GM18861 (cell line): ENCODE data around the gene WDR7.

Source experiments
- ATAC-seq: cut with Tn5 transposase; IDR thresholded peaks from one replicate; pipeline ENCODE4 v1.9.1; 2021; ENCODE audit not compliant: unreplicated experiment

Gene WDR7

DNA sequence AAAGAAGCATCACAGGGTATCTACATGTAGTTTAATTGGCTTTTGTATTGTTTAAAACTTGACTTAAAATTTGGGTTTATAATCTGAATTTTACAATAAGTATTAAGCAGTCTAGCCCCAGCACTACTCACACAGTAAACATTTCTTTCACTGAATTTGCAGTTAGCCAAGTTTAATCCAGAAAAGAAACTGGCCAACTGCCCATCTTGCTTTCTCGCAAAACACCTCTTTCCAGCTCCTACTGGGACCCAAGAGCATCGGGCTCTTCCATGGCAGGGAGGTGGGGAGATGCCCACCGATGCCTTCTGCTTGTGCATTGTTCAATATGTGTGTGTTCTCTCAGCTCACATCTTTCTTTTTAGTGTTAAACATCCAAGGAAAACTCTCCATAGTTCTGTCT, 283.0 kb downstream of the WDR7 start:
- no peak for ATAC-seq

DNA sequence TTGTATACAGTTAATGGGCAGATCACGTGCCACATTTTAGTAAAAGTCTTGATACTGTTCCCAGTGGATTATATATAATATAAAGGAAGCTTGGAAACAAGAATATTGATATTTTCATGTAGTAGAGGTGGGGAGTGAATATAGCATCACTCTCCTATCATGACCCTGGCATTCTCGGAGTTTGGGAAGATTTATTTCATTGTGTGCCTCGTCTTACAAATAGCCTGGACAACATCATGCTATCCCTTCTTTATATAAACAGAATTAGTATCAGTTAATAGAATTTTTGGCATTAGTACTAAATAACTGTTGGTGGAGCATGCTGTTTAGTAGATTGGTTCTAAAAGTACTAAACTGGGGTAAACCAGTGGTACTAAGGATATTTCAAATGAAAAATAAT, 283.7 kb downstream of the WDR7 start:
- ATAC-seq = no peak

DNA sequence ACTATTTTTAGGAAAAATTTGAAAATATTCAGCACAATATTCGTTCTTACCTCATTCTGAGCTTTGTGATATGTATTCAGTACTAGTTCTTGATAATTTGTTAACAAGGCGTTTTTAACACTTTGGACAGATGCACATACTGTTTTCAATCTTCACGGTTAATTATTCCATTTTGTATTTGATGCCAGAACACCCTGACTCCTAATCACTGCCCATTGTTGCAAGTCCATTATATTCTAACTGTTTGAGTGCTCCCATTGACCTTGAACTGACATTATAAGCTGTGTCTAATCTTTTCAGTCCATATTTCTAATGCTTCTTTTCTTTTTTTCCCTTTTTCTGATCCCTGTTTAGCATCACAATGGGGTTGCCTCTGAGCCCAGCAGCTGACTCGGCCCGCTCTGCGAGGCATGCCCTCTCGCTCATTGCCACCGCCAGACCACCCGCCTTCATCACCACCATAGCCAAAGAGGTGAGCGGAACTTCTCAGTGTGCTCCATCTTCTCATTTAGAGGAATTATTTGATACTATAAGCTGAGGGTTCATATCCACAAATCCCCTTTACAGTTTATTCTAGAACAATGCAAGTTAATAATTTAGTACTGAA, 284.4 kb downstream of the WDR7 start:
- ATAC-seq = no peak

DNA sequence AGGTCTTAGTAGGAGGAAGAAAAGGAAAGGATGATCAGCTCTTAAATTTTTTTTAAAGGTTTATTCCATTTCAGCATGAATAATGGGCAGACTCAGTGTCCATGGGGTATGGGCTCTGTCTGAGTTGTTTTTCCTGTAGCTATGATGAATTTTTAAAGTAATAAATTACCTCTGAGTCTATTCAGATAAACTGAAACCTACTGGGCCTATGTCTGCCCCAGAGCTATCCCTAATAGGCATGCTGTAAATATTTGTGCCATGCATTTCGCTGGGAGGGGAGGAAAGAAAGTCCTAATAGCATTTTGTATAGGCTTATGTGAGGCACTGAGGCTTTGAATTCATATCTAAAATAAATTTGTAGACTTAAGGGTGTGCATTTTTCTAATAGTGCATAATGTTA, 285.3 kb downstream of the WDR7 start:
- ATAC-seq = no peak

DNA sequence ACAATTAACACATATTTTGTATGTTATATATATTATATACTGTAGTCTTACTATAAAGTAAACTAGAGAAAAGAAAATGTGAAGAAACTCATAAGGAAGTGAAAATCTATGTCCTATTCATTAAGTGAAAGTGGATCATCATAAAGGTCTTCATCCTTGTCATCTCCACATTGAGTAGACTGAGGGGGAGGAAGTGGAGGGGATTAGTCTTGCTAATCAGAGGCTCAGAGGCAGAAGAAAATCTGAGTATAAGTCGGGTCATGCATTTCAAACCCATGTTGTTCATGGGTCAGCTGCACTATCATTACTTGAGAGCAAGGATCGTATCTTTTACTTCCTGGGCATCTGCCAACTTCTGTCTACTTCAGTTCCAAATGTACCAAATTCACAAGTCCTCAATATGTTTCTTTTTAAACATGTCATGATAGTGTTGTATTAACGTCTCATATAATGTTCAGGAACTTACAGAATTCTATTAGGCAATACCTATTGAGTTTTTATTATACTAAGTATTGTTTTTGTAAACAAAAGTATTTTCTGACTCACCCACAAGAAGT, 286.8 kb downstream of the WDR7 start:
- no peak for ATAC-seq

DNA sequence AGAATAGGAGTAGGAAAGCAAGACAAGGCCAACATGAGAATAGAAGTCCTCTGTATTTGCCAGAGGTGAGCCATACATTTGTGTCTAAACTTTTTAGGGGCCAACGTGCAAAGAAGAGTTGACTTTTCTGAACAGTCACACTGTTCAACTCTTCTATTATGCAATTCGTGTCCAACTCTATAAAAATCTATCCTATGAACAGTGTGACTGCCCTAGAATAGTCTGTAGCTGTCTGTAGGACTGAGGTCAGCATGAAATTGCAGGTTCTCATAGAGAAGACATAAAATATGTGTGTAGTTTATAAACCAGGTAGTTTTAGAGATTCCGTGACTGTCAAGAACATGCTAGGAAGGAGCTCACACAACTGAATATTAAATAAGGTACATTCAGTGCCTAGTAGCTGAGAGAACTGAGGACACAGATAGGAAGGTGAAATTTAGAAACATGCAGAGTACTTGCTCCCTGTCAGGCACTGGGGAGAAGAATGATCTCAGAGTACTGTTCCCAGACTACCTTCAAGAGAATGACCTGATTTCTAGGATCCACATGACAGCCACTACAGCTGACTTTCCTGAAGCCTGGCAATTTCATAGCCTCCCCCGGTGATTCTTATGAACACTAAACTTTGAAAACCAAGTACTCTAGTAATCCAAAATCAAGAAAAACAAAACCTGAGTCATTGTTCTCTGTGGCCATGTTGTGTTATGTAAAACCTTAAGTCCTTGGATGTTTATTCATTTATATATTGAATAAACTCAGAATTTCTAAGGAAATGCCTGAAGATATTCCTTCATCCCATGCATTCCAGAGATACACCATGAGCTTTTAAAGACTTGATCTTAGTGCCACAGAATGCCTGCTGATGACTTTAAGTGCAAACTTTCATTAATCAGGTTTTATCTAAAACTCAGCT, 294.3 kb downstream of the WDR7 start:
- ATAC-seq = no peak

DNA sequence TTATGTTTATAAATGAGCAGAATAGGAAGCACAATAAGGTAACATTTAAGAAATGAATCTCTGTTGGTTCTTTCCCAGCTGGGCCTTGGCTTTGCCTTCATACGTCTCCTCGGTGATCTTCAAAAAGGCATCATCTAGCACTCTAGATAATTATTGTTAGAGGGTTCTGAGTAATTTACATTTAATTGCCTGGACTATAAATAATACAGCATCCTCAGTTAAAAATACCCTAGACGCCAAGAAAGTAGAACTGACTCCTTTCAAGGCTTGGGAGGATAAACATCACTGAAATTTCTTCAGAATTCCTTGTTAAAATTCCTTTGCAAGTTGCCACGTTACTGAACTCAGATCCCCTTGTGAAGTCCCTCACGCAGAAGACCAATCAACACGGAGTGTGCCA, 296.1 kb downstream of the WDR7 start:
- ATAC-seq = no peak

DNA sequence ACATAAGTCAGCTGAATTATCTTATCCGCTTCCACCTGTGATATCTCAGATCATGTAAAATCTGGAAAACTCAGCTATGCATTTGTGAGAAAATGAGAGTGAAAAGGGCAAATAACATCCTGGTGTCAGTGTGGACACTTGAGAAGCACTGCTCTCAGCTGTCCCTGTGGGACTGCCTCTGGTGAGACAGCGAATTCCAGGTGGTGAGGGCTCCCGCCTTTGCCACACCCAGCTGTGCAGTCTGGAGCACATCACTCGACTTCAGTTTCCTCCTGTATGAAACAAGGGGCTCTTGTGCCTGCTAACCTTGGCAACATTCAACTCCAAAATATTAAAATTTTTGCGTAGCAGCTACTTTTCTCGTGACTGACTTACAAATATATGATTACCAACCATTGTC, 300.9 kb downstream of the WDR7 start:
- no peak for ATAC-seq

DNA sequence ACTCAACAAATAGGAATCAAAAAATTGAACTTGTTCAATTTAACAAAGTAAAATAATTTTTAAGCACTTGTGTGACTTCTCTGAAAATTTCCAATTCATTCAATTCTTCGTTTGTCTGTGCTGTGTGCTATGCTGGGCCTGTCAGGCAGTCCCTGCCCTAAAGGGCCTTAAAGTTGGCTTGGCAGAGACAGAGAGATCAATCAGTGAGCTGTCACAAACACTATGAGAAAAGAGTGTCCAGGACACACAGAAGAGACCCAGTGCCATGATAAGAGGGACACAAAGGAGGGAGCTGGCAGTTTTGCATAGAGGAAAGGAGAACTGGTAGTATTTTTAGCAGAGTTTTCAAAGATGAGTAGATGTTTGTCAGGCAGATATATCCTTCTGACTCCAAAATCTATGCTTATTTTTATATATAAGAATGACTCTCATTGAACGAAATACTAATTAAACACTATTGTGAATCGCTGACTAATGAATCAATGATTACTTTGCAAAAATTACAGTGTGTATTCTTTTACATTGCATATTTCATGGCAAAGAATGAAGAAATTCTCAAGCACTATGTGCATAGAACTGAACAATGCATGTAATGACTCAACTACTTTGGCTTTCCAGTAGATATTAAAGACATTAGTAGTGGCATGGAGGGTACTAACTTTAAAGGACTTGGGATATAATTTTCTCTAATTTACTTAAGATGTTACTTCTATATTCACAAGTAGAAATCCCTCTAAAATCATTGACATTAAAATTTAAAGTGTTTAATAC, 302.5 kb downstream of the WDR7 start:
- no peak for ATAC-seq

DNA sequence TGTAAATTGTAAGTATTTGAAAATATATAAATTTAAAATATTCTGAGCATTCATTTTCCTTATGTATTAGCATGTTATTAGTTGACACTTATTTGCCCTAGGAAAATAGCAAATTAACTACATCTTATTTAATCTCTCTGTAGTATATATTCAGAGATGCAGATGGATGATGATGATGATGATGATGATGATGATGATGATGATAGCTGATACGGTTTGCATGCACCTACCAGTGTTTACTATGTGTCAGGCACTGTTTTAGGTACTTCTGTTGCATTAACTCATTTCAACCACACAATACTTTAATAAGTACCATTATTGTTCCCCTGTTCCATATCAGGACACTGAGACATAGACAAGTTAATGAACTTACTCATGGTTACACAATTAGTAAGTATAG, 304.3 kb downstream of the WDR7 start:
- ATAC-seq = no peak

DNA sequence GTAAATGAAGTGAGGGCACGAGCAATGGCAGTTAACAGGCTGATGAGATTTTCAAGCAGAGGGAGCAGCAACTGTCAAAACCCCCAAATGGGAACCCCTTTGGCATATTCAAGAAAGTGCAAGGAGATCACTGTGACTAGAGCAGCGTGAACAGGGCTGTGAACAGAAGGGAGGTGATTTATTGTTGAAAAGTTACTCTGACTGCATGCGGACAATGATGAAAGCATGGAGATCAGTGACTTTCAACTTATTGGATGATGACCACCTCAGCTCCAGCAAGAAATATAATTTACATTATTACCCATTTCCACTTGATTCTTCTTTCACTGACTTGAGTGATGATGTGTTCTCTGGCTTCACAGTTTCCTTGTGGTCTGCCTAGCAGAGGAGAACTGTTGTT, 308.0 kb downstream of the WDR7 start:
- no peak for ATAC-seq

DNA sequence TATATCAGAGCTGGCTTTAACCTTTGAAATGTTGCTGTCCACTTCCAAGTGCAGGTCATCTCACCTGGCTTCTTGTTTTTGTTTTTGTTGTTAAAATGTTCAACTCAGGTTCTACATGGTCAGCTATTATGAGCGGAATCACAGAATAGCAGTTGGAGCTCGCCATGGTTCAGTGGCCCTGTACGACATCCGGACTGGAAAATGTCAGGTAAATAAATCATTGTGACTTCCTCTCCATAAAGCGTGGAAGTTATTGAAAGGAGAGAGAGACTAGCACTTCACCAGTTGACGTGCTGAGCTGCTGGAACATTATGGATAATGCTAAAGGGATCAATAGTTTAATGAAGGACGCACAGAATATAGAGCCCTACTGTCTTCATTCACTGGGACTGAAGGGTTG, 311.2 kb downstream of the WDR7 start:
- no peak for ATAC-seq

DNA sequence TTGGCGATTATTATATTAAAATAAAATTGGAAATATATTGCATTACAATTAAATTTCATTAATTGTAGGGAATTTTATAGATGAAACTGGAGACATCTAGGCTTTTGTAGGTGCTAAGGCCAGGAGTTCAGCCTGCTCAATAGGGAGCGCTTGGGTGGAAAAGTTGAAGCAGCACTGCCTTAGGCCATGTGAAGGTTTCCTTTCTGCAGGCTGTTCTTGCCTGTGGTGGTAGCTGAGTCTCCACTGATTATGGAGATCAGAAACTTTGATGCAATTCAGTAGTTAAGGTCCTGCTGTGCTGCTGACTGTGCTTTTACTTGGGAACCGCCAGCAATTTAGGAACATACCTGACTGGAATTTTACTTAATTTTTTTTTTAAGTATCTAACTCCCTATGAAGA, 315.9 kb downstream of the WDR7 start:
- ATAC-seq = no peak

DNA sequence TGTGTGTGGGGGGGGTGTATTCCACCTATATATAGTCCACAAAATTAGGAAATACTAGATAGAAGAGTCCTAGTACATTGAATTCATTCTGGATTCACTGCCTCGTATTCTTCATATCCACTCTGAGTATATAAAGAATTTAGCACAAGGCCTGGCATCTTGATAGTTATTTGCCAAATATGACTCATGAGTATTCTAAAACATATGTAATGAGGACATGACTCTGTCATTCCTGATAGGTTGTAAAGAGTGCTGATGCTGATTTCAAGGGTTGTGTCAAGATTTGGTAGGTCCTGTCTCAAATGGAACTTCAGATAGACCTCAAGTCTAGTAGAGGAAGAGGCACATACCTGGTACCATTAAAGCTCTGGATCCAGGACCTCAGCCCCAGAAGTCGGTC, 322.3 kb downstream of the WDR7 start:
- no peak for ATAC-seq

DNA sequence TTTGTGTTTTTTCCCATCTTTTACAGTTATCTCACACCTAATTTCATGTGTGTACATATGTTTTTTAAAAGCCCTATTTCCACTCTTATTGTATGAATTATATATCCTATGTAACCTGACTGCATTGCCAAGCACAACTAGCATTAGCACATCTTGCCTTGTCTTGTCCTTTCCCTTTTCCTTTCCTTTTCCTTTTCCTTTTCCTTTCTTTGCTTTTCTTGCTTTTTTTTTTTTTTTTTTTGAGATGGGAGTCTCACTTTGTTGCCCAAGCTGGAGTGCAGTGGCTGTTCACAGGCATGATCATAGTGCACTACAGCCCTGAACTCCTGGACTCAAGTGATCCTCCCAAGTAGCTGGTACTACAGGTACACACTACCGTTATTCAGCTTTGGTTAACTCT, 323.0 kb downstream of the WDR7 start:
- no peak for ATAC-seq

DNA sequence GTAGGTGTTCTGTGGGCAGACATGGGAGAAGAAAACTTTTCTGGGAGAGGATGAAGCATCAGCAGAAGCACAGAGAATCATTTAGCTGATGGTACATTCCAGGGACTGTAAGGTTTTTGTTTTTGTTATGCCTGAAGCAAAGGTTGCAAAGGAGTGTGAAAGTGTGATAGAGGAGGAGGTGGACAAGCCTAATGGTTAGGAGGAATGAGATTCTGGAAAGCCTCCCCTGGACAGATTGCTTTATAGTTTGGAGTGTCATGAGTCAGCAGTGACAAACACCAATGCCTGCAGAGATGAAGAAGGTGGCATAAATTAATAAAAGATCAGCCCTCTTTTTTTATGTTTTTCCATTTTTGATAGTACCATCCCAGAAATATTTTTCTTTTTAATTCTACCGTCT, 324.1 kb downstream of the WDR7 start:
- no peak for ATAC-seq

DNA sequence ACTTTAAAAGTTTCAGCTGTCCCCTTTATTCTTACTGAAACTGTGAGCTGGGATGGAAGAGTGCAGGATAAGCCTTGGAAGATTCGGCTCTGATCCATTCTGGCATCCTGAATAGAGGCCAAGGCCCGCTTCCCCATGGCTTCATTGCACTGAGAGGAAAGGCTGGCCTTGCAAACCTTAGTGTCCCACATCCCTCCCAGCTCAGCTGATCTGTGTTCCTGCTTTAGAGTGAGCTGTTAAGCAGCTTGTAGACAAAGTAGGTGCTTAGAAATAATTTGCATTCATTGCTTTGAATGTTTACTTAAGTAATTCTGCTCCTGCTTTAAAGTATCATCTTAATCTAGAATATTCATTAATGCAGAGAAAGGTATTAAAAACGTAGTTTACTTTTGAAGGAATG, 326.1 kb downstream of the WDR7 start:
- ATAC-seq = no peak

DNA sequence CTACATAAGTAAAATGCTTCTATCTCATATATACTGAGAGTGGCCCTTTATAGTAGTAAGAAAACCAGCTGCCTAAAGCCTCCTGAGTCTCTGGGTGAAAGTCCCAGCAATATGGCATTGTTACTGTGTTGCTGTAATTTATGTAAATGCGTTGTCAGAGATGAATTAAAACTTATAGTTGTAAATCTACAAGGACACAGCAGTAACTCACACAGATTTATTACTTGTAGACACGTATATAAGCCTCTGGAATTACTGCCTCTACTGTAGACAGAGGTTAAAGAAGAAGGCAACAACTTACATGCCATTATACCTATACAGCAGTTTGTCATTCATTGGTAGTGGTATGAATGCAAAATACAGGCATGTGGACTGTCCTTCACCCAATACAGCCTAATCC, 326.6 kb downstream of the WDR7 start:
- ATAC-seq = no peak

DNA sequence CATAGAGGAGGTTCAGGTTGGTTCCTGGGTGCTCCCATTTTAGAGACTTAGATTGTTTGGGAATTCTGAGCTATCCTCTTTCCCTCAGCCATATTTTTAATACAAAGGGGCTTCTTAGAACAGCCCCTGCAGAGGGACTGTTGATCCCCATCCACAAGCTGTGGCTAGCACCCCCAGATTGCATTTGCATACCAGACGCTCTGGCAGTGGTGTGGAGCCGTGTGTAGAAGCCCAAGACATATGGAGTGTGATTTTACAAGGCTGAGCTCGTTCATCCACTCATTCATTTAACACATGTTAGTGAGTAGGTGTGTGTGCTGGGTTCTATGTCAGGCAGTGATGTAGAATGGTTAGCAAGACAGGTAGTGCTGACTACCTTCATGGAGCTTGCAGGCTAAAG, 329.0 kb downstream of the WDR7 start:
- no peak for ATAC-seq

DNA sequence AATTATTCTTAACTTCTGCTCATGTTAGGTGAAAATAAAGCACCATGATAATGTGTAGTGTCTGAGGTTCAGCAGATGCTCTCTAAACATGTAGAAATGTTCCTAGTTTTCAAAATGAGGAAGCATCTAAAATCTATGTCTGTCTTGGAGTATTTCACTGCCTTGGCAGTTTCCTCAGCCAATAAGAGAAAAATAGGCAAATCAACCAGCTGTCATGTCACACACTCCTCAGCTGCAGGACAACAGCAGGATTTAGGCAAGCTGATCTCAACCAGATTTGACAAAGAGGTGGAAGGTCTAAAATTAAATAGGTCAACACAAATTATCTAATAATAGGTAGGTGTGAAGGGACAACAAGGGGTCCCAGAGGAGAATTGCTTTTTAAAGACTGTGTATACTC, 331.6 kb downstream of the WDR7 start:
- no peak for ATAC-seq

DNA sequence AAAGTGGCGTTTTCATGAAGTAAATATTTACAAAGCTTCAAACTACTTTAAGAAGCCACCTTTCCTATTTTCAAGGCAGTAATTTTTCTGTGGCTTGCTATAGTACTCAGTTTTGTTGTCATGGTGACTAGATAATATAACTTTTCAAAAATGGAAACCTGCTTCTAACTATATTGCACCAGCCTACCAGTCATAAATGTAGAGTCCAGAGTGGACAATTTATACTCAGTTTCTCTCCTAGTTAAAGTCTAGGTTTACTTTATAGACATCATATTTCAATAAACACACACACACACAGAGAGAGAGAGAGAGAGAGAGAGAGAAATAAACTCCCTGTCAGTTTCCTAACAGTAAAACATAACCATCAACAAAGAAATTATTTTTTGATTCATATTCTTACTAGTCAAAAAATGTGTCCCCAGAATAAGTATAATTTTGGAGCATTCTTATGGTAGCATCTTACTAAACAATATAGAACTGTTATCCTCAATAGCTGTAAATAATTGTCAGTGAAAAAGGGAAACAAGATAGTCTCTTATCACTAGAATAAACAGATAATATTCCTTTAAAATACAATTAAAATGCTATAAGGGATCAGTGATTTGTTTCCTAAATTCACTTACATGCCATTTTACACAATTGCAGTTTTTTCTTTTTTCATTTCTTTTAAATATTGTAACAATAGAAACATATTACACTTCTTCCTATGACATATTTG, 332.3 kb downstream of the WDR7 start:
- no peak for ATAC-seq
